ENCODE data around the gene GADD45B. TPM values are rescaled to one million over a fixed set of nuclear protein-coding genes. Genes with fewer than 3 reads are reported as not detected.
A peak's percentile ranks its signal among the peaks of the same experiment; 100 is the strongest.

The GADD45B gene
- total RNA-seq, 6 experiments from 2014 or later, result 39.0 to 176 (median 127) TPM

- Histone ChIP-seq H3K9me3 (no peaks in the 10 kb centered on the region), H3K27me3 (no peaks in the 10 kb centered on the region), H3K4me1 (peaks cover 0 to 20% (median 4%) of the 10 kb centered on the region in 4 donors), H3K4me3 (peak overlapping the region; percentile 72 to 100 (median 99)), H3K27ac (peak overlapping the region in 1 of 3 donors; percentile 95), H3K36me3 (peaks cover 0 to 9% (median 0%) of the 10 kb centered on the region in 4 donors)
- 47% methylated on average over 9 of the region's 25 CpGs for WGBS (ENCODE audit: insufficient coverage, low coverage, low lambda C conversion rate, missing lambda C conversion rate)
- no peak for TF ChIP-seq POLR2A (IDR thresholded peaks at IDR 0.05)
- no peak for TF ChIP-seq CTCF (IDR thresholded peaks at IDR 0.05)
- intact Hi-C loops (cut with DNase I), result no loop called here
- DNase-seq (peak in 1 of 3 donors; percentile 63), ATAC-seq (peak; percentile 1 to 26 (median 7))
These were observed 47.6 kb upstream of the GADD45B start for GRCh38 chr19:2428321-2428690.

GRCh38 chr19:2428756-2429711, 46.9 kb upstream of the GADD45B start:
- WGBS (ENCODE audit: insufficient coverage, low coverage, low lambda C conversion rate, missing lambda C conversion rate), result 86% methylated on average over 15 of the region's 37 CpGs
- Histone ChIP-seq H3K27me3 (no peaks in the 10 kb centered on the region), H3K4me1 (peaks cover 0 to 20% (median 4%) of the 10 kb centered on the region in 4 donors), H3K36me3 (peaks cover 0 to 9% (median 1%) of the 10 kb centered on the region in 4 donors), H3K27ac (no peak overlapping the region), H3K4me3 (no peak overlapping the region), H3K9me3 (no peaks in the 10 kb centered on the region)
- ATAC-seq, result no peak
- DNase-seq, result no peak
- intact Hi-C loops (cut with DNase I), result no loop called here
- TF ChIP-seq POLR2A (IDR thresholded peaks at IDR 0.05) (no peak), CTCF (IDR thresholded peaks at IDR 0.05) (no peak)

- peaks cover 0 to 18% (median 1%) of the 10 kb centered on the region in 4 donors for H3K36me3 ChIP-seq
- H3K4me1 ChIP-seq, result peaks cover 0 to 20% (median 4%) of the 10 kb centered on the region in 4 donors
- no peak for TF ChIP-seq CTCF (IDR thresholded peaks at IDR 0.05)
- DNase-seq, result no peak
- H3K9me3 ChIP-seq, result no peaks in the 10 kb centered on the region
- whole genome bisulfite sequencing (ENCODE audit: insufficient coverage, low coverage, low lambda C conversion rate, missing lambda C conversion rate), result 88% methylated on average over 6 of the region's 25 CpGs
- no peaks in the 10 kb centered on the region for H3K27me3 ChIP-seq
- intact Hi-C loops (cut with DNase I), result no loop called here
- ATAC-seq, result no peak
- no peak overlapping the region for H3K4me3 ChIP-seq
- no peak overlapping the region for H3K27ac ChIP-seq
These were observed 45.9 kb upstream of the GADD45B start for GRCh38 chr19:2429917-2430535.

- Histone ChIP-seq H3K36me3 (peaks cover 0 to 16% (median 1%) of the 10 kb centered on the region in 4 donors), H3K4me1 (peaks cover 0 to 10% (median under 1%) of the 10 kb centered on the region in 4 donors), H3K27me3 (no peaks in the 10 kb centered on the region), H3K27ac (no peak overlapping the region), H3K9me3 (no peaks in the 10 kb centered on the region), H3K4me3 (no peak overlapping the region)
- TF ChIP-seq CTCF (IDR thresholded peaks at IDR 0.05) (no peak), POLR2A (IDR thresholded peaks at IDR 0.05) (no peak)
- intact Hi-C loops (cut with DNase I), result no loop called here
- ATAC-seq, result no peak
- no peak for DNase-seq
- WGBS (ENCODE audit: insufficient coverage, low coverage, low lambda C conversion rate, missing lambda C conversion rate), result 100% methylated on average over 3 of the region's 37 CpGs
These were observed 44.4 kb upstream of the GADD45B start for GRCh38 chr19:2431318-2432055.
